Measurements from ENCODE around the gene NPC1L1. TPM values are rescaled to one million over a fixed set of nuclear protein-coding genes. Genes with fewer than 3 reads are reported as not detected.

The NPC1L1 gene
- total RNA-seq (14.8 and 20.6 TPM in 2 replicates), polyA plus RNA-seq (25.3 and 25.8 TPM in 2 replicates)

GRCh38 chr7:44541028-44541869 is at the start of gene NPC1L1:
NPC1L1 (minus strand) TSS chr7:44541330; CDS start chr7:44541259, 71 bp downstream.
- peak within 1 kb of the TSS; percentile 95 for H3K27ac ChIP-seq
- H2AFZ ChIP-seq: no peak within 1 kb of the TSS
- H3K4me3 ChIP-seq: no peak within 1 kb of the TSS
- no peaks in the 10 kb centered on the region for H3K9me2 ChIP-seq (replicated peaks; ENCODE audit: insufficient read depth)
- H3K9me3 ChIP-seq (ENCODE audit: low read depth): no peaks in the 10 kb centered on the region
- H3K36me3 ChIP-seq (replicated peaks; ENCODE audit: insufficient read depth, low read depth): no peaks in the 10 kb centered on the region
- H3K4me2 ChIP-seq: peak within 1 kb of the TSS; percentile 71
- 63% methylated on average over 20 of the region's 20 CpGs for WGBS (ENCODE audit: low lambda C conversion rate, missing lambda C conversion rate)
- peaks cover 39% of the 10 kb centered on the region for H3K4me1 ChIP-seq (ENCODE audit: insufficient read depth)
- peak; percentile 82 for DNase-seq (ENCODE audit: low spot score)
- no peaks in the 10 kb centered on the region for H4K20me1 ChIP-seq (ENCODE audit: insufficient read depth, poor library complexity, severe bottlenecking)
- peaks cover 39% of the 10 kb centered on the region for H3K79me2 ChIP-seq
- TF ChIP-seq EZH2 (IDR thresholded peaks at IDR 0.05; ENCODE audit: borderline replicate concordance) (no peak), EZH2phosphoT487 (IDR thresholded peaks at IDR 0.05; ENCODE audit: low read depth, severe bottlenecking, unreplicated experiment) (no peak), CTCF (IDR thresholded peaks at IDR 0.05; ENCODE audit: poor library complexity) (no peak)
- no peaks in the 10 kb centered on the region for H3K27me3 ChIP-seq

GRCh38 chr7:44590910-44591309 is 49.8 kb upstream of the NPC1L1 start:
- H2AFZ ChIP-seq: no peak overlapping the region
- 93% methylated on average over 1 of the region's 1 CpG for WGBS (ENCODE audit: low lambda C conversion rate, missing lambda C conversion rate)
- TF ChIP-seq EZH2phosphoT487 (IDR thresholded peaks at IDR 0.05; ENCODE audit: low read depth, severe bottlenecking, unreplicated experiment) (no peak), EZH2 (IDR thresholded peaks at IDR 0.05; ENCODE audit: borderline replicate concordance) (no peak), CTCF (IDR thresholded peaks at IDR 0.05; ENCODE audit: poor library complexity) (no peak)
- no peaks in the 10 kb centered on the region for H3K79me2 ChIP-seq
- H3K36me3 ChIP-seq (replicated peaks; ENCODE audit: insufficient read depth, low read depth): no peaks in the 10 kb centered on the region
- no peak overlapping the region for H3K27ac ChIP-seq
- no peak overlapping the region for H3K4me2 ChIP-seq
- H3K9me3 ChIP-seq (ENCODE audit: low read depth): no peaks in the 10 kb centered on the region
- no peaks in the 10 kb centered on the region for H3K27me3 ChIP-seq
- no peak overlapping the region for H3K4me3 ChIP-seq
- DNase-seq (ENCODE audit: low spot score): no peak
- no peaks in the 10 kb centered on the region for H3K4me1 ChIP-seq (ENCODE audit: insufficient read depth)
- no peaks in the 10 kb centered on the region for H4K20me1 ChIP-seq (ENCODE audit: insufficient read depth, poor library complexity, severe bottlenecking)
- no peaks in the 10 kb centered on the region for H3K9me2 ChIP-seq (replicated peaks; ENCODE audit: insufficient read depth)

- no peaks in the 10 kb centered on the region for H4K20me1 ChIP-seq (ENCODE audit: insufficient read depth, poor library complexity, severe bottlenecking)
- TF ChIP-seq CTCF (IDR thresholded peaks at IDR 0.05; ENCODE audit: poor library complexity): peak; percentile 85
- TF ChIP-seq EZH2phosphoT487 (IDR thresholded peaks at IDR 0.05; ENCODE audit: low read depth, severe bottlenecking, unreplicated experiment): no peak
- no peak overlapping the region for H3K27ac ChIP-seq
- 47% methylated on average over 6 of the region's 6 CpGs for WGBS (ENCODE audit: low lambda C conversion rate, missing lambda C conversion rate)
- H3K9me2 ChIP-seq (replicated peaks; ENCODE audit: insufficient read depth): no peaks in the 10 kb centered on the region
- H3K79me2 ChIP-seq: no peaks in the 10 kb centered on the region
- H2AFZ ChIP-seq: no peak overlapping the region
- no peak overlapping the region for H3K4me2 ChIP-seq
- H3K36me3 ChIP-seq (replicated peaks; ENCODE audit: insufficient read depth, low read depth): no peaks in the 10 kb centered on the region
- H3K4me1 ChIP-seq (ENCODE audit: insufficient read depth): no peaks in the 10 kb centered on the region
- no peaks in the 10 kb centered on the region for H3K27me3 ChIP-seq
- DNase-seq (ENCODE audit: low spot score): peak; percentile 64
- H3K9me3 ChIP-seq (ENCODE audit: low read depth): no peaks in the 10 kb centered on the region
- no peak overlapping the region for H3K4me3 ChIP-seq
Observed at GRCh38 chr7:44587843-44588711, 46.9 kb upstream of the NPC1L1 start.

Measured in hepatocyte (in vitro differentiated cells).